HepG2 (cell line): Measurements from ENCODE around the gene NOL12. TPM values are rescaled to one million over a fixed set of nuclear protein-coding genes. Genes with fewer than 3 reads are reported as not detected.

Experiments used
- ATF2 ChIP-seq: sonication (generic); formaldehyde crosslinking; IDR thresholded peaks from 2 replicates; pipeline ENCODE4 v1.4.0; 2020; ENCODE audit warnings: missing genetic modification reagents
- ATM ChIP-seq: fragments of 450-650 bp; IDR thresholded peaks from 2 replicates; pipeline ENCODE4 v1.7.1; 2017; ENCODE audit warnings: mild to moderate bottlenecking, borderline replicate concordance
- CHD4 ChIP-seq: fragments of 200-600 bp; sonication (generic); IDR thresholded peaks from 2 replicates; pipeline ENCODE4 v1.7.0; 2017; ENCODE audit warnings: mild to moderate bottlenecking, low read length, borderline replicate concordance
- HMGXB4 ChIP-seq, 2 experiments: sonication (generic) in 1 of 2; formaldehyde crosslinking in 1 of 2; IDR thresholded peaks; 2 replicates each; pipeline versions ENCODE4 v1.4.0 to v1.6.1; 2018 to 2020; ENCODE audit warnings: missing genetic modification reagents in 2 of 2, borderline replicate concordance in 1 of 2, low read depth in 1 of 2, mild to moderate bottlenecking in 1 of 2, missing biosample characterization in 1 of 2
- MAF1 ChIP-seq: sonication (generic); formaldehyde crosslinking; IDR thresholded peaks from 2 replicates; pipeline ENCODE4 v1.5.0; 2020; ENCODE audit warnings: missing genetic modification reagents, borderline replicate concordance
- MXD3 ChIP-seq: IDR thresholded peaks from 2 replicates; pipeline ENCODE4 v1.6.1; 2016; ENCODE audit warnings: mild to moderate bottlenecking, missing biosample characterization, missing genetic modification reagents
- MYNN ChIP-seq: sonication (generic); formaldehyde crosslinking; IDR thresholded peaks from 2 replicates; pipeline ENCODE4 v1.4.0; 2020; ENCODE audit warnings: mild to moderate bottlenecking, low read depth, missing genetic modification reagents
- NR3C1 ChIP-seq: sonication (generic); formaldehyde crosslinking; IDR thresholded peaks from 2 replicates; pipeline ENCODE4 v1.4.0; 2020; ENCODE audit warnings: missing genetic modification reagents
- ZBTB25 ChIP-seq: IDR thresholded peaks from 2 replicates; pipeline ENCODE4 v1.6.1; 2018; ENCODE audit warnings: missing genetic modification reagents
- ZMYM3 ChIP-seq: sonication (generic); formaldehyde crosslinking; IDR thresholded peaks from 2 replicates; pipeline ENCODE4 v1.5.1; 2020; ENCODE audit warnings: mild to moderate bottlenecking, missing genetic modification reagents
- ZNF609 ChIP-seq: sonication (generic); formaldehyde crosslinking; IDR thresholded peaks from 2 replicates; pipeline ENCODE4 v1.4.0; 2020; ENCODE audit warnings: mild to moderate bottlenecking, missing genetic modification reagents, borderline replicate concordance
- ZNF83 ChIP-seq: sonication (generic); formaldehyde crosslinking; IDR thresholded peaks from 2 replicates; pipeline ENCODE4 v1.4.0; 2020; ENCODE audit warnings: missing genetic modification reagents, mild to moderate bottlenecking, borderline replicate concordance
- polyA plus RNA-seq, 8 experiments: library from polyadenylated mRNA; depleted of rRNA in 3 of 8; stranded (reverse) in 7 of 8; unstranded in 1 of 8; fragments of >200 nt; fragmentation: Illumina TruSeq in 4 of 8; extraction: Trizol in 4 of 8; gene quantifications; 2 replicates each; pipeline versions ENCODE4 v1.2.1 to v1.2.3, GENCODE V29; 2011 to 2016; ENCODE audit warnings: low read depth in 4 of 8, missing spikeins in 1 of 8, mixed read lengths in 1 of 8; ENCODE audit not compliant: insufficient read depth in 1 of 8
- total RNA-seq, 5 experiments: library from RNA; depleted of rRNA; stranded (reverse); fragments of >200 nt; fragmentation: Illumina TruSeq; extraction: Trizol; gene quantifications; 2 replicates each; pipeline ENCODE4 v1.2.3, GENCODE V29; 2016; ENCODE audit warnings: low read depth in 1 of 5
- TF ChIP-seq, protein P1 (sequence below): sonication (generic); formaldehyde crosslinking; IDR thresholded peaks from 2 replicates; pipeline ENCODE4 v1.5.0; 2020; ENCODE audit warnings: mild to moderate bottlenecking, missing genetic modification reagents

NOL12 gene
- total and polyA plus RNA-seq, 2 of the 13 experiments (the other 11 are each of a cell fraction or from before 2014, with no cell fraction given): 14.3 to 31.4 TPM

DNA sequence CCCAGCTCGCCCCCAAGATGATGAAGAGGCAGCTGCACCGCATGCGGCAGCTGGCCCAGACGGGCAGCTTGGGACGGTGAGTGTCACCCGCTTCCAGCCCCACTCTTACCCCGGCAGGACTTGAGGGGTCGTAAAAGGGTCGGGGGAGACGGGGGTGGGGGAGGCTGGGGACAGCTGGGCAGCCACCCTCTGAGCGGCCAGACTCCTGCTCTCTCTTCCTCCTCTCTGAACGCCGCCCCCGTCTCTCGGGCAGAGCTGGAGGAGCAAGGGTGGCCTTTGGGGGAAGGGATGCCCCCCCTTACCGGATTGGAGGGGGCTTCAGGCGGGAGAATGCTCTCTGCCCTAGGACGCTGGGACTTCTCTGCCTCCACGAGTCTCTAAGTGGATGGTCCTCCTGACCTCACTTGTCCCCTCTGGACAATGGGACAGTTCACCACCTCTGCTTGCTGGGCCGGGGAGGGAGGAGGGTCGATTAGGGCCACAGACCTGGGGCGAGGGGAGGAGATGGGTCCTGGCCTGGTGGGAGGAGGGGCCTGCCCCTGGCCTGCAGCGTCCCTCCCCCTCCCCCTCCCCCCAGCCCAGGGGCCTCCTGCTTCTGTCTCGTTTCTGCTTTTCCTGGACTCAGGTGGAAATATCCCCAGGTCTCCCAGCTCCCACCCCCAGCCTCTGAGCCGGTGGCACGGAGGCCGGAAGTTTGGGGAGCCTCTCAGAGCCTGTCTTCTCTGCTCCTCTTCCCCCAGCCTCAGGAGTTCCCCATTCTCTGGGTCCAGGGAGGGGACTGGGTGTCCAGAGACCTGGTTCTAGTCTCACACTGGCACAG lies 46.2 kb upstream of the NOL12 start (continued):
- peak in 1 of 2 experiments; percentile 0; a peak in 1 of 4 replicates for TF ChIP-seq HMGXB4 (CRISPR knock-in tag; IDR thresholded peaks at IDR 0.05; ENCODE audit: borderline replicate concordance in 1 of 2, low read depth in 1 of 2)
- TF ChIP-seq ZNF83: 0 out of 2 replicates have a peak, but pooled peaks have one; percentile 3
- no peak for TF ChIP-seq MAF1 (CRISPR knock-in tag)
- no peak for TF ChIP-seq CHD4
- TF ChIP-seq NR3C1: no peak
- peak; percentile 45; the same call in 1 of the 2 replicates for TF ChIP-seq ZNF609 (CRISPR knock-in tag)
- no peak for TF ChIP-seq MYNN
- TF ChIP-seq ZBTB25: no peak
- TF ChIP-seq ZMYM3: peak; percentile 88
- no peak for TF ChIP-seq ATF2 (CRISPR knock-in tag)
- TF ChIP-seq ATM: no peak
- TF ChIP-seq MXD3: no peak
- TF ChIP-seq, protein P1, sequence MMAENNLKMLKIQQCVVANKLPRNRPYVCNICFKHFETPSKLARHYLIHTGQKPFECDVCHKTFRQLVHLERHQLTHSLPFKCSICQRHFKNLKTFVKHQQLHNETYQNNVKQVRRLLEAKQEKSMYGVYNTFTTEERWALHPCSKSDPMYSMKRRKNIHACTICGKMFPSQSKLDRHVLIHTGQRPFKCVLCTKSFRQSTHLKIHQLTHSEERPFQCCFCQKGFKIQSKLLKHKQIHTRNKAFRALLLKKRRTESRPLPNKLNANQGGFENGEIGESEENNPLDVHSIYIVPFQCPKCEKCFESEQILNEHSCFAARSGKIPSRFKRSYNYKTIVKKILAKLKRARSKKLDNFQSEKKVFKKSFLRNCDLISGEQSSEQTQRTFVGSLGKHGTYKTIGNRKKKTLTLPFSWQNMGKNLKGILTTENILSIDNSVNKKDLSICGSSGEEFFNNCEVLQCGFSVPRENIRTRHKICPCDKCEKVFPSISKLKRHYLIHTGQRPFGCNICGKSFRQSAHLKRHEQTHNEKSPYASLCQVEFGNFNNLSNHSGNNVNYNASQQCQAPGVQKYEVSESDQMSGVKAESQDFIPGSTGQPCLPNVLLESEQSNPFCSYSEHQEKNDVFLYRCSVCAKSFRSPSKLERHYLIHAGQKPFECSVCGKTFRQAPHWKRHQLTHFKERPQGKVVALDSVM: 0 out of 2 replicates have a peak, but pooled peaks have one; percentile 6
